RKO (cell line): ENCODE measurements around the gene GPR17.
A peak's percentile ranks its signal among the peaks of the same experiment; 100 is the strongest.

ENCODE experiments used
- DNase-seq: peaks from one replicate; pipeline ENCODE4 v3.0.0-alpha.2; 2016; ENCODE audit warnings: low spot score

GPR17 gene

GRCh38 chr2:127694986-127695385 is 49.0 kb downstream of the GPR17 start:
- DNase-seq, result no peak

- peak; percentile 46 for DNase-seq
Observed at GRCh38 chr2:127695491-127696472, 49.8 kb downstream of the GPR17 start.

GRCh38 chr2:127697482-127698180 is 51.7 kb downstream of the GPR17 start:
- no peak for DNase-seq

- no peak for DNase-seq
Observed at GRCh38 chr2:127698553-127699355, 52.8 kb downstream of the GPR17 start.

GRCh38 chr2:127700527-127701192 is 54.7 kb downstream of the GPR17 start:
- peak; percentile 91 for DNase-seq

- peak; percentile 93 for DNase-seq
Observed at GRCh38 chr2:127701193-127701650, 55.3 kb downstream of the GPR17 start, which contains the start of gene SFT2D3. Gene SFT2D3 (plus strand): TSS chr2:127701497. CDS start chr2:127701529, 32 bp downstream.

- peak; percentile 84 for DNase-seq
Observed at GRCh38 chr2:127701651-127702394, 55.9 kb downstream of the GPR17 start.
